HEK293T (cell line): ENCODE measurements around the gene KRT35.

Experiments
- ARNT ChIP-seq: fragments of 450-650 bp; IDR thresholded peaks from 2 replicates; pipeline ENCODE4 v1.6.1; 2017; ENCODE audit warnings: mild to moderate bottlenecking
- BHLHE40 ChIP-seq: fragments of 450-650 bp; IDR thresholded peaks from 2 replicates; pipeline ENCODE4 v1.6.1; 2016; ENCODE audit warnings: mild to moderate bottlenecking, moderate library complexity, borderline replicate concordance
- ELF4 ChIP-seq: fragments of 450-650 bp; IDR thresholded peaks from 2 replicates; pipeline ENCODE4 v1.6.1; 2017; ENCODE audit warnings: antibody characterized with exemption
- FOXA1 ChIP-seq: fragments of 450-650 bp; IDR thresholded peaks from 2 replicates; pipeline ENCODE4 v1.6.1; 2016; ENCODE audit warnings: mild to moderate bottlenecking
- FOXM1 ChIP-seq: fragments of 450-650 bp; IDR thresholded peaks from 2 replicates; pipeline ENCODE4 v1.6.1; 2017; ENCODE audit warnings: mild to moderate bottlenecking, borderline replicate concordance
- HDGF ChIP-seq: fragments of 450-650 bp; IDR thresholded peaks from 2 replicates; pipeline ENCODE4 v1.6.1; 2017; ENCODE audit warnings: antibody characterized with exemption, borderline replicate concordance
- L3MBTL2 ChIP-seq: fragments of 450-650 bp; conservative IDR thresholded peaks from 2 replicates; pipeline ENCODE4 v1.6.1; 2016; ENCODE audit warnings: mild to moderate bottlenecking
- LEF1 ChIP-seq: fragments of 450-650 bp; IDR thresholded peaks from 2 replicates; pipeline ENCODE4 v1.6.1; 2017; ENCODE audit warnings: mild to moderate bottlenecking, borderline replicate concordance
- PKNOX1 ChIP-seq: fragments of 450-650 bp; IDR thresholded peaks from 2 replicates; pipeline ENCODE4 v1.6.1; 2016
- SP1 ChIP-seq: fragments of 450-650 bp; IDR thresholded peaks from 2 replicates; pipeline ENCODE4 v1.6.1; 2017
- SUZ12 ChIP-seq: fragments of 450-650 bp; IDR thresholded peaks from 2 replicates; pipeline ENCODE4 v1.6.1; 2016; ENCODE audit warnings: mild to moderate bottlenecking
- TARDBP ChIP-seq: fragments of 450-650 bp; IDR thresholded peaks from 2 replicates; pipeline ENCODE4 v1.6.1; 2016

- TF ChIP-seq FOXA1, result no peak
- no peak for TF ChIP-seq ARNT
- no peak for TF ChIP-seq L3MBTL2
- TF ChIP-seq HDGF, result no peak
- TF ChIP-seq ELF4, result no peak
- no peak for TF ChIP-seq BHLHE40
- no peak for TF ChIP-seq TARDBP
- TF ChIP-seq SP1, result no peak
- TF ChIP-seq PKNOX1, result no peak
- no peak for TF ChIP-seq SUZ12
- no peak for TF ChIP-seq FOXM1
- TF ChIP-seq LEF1, result no peak
These were observed 31.9 kb downstream of the KRT35 start for GRCh38 chr17:41449008-41449407.
